ENCODE data around the gene ZBTB4.

- TF ChIP-seq TSHZ1 (CRISPR knock-in tag; IDR thresholded peaks at IDR 0.05) (no peak), ZNF217 (CRISPR knock-in tag; IDR thresholded peaks at IDR 0.05) (no peak), ETV6 (IDR thresholded peaks at IDR 0.05; ENCODE audit: borderline replicate concordance in 1 of 2, low read depth in 2 of 2, low read length in 1 of 2) (no peak), ETV6 (CRISPR knock-in tag; IDR thresholded peaks at IDR 0.05; ENCODE audit: borderline replicate concordance) (no peak), NRF1 (conservative IDR thresholded peaks at IDR 0.05 in 1 of 2, IDR thresholded peaks at IDR 0.05 in 1 of 2) (no peak), COPS2 (conservative IDR thresholded peaks at IDR 0.05) (no peak), TEAD4 (IDR thresholded peaks at IDR 0.05; ENCODE audit: low read length) (no peak), TEAD4 (CRISPR knock-in tag; IDR thresholded peaks at IDR 0.05; ENCODE audit: borderline replicate concordance) (no peak), HINFP (tag; conservative IDR thresholded peaks at IDR 0.05; ENCODE audit: low read depth) (no peak), SRSF7 (optimal IDR thresholded peaks at IDR 0.05; ENCODE audit: low read depth, low read length) (no peak), RUNX1 (IDR thresholded peaks at IDR 0.05; ENCODE audit: low read depth) (no peak), CTCF (IDR thresholded peaks at IDR 0.05 in 2 of 3, conservative IDR thresholded peaks at IDR 0.05 in 1 of 3; ENCODE audit: insufficient read depth in 2 of 3, low read depth in 1 of 3, low read length in 3 of 3) (no peak)
Measured at GRCh38 chr17:7437369-7437863, 42.0 kb downstream of the ZBTB4 start.
